ENCODE data around the gene TTF1.

- TF ChIP-seq FOXM1 (IDR thresholded peaks at IDR 0.05; ENCODE audit: low read depth): no peak
- TF ChIP-seq NRF1 (IDR thresholded peaks at IDR 0.05; ENCODE audit: low read depth, low read length): no peak
- no peak for TF ChIP-seq CHD2 (IDR thresholded peaks at IDR 0.05; ENCODE audit: low read length, partially characterized antibody)
Measured at GRCh38 chr9:132414731-132415130, 8.1 kb upstream of the TTF1 start.

All from SK-N-SH (cell line).